Stimulated activated CD4-positive, alpha-beta T cell treated with anti-CD3 and anti-CD28 coated beads, Interleukin-4, amount 100 ng/mL, for 24 hours (primary cell): ENCODE measurements around the gene HELZ2.
"Not testable (repeated sequence)": the region's sequence is repeated elsewhere in the genome, so short reads cannot be mapped to it uniquely, and the experiment has no call there.

ENCODE experiments used
- DNase-seq: peaks from one replicate; pipeline ENCODE4 v3.0.0-alpha.2; 2020

HELZ2 gene

DNA sequence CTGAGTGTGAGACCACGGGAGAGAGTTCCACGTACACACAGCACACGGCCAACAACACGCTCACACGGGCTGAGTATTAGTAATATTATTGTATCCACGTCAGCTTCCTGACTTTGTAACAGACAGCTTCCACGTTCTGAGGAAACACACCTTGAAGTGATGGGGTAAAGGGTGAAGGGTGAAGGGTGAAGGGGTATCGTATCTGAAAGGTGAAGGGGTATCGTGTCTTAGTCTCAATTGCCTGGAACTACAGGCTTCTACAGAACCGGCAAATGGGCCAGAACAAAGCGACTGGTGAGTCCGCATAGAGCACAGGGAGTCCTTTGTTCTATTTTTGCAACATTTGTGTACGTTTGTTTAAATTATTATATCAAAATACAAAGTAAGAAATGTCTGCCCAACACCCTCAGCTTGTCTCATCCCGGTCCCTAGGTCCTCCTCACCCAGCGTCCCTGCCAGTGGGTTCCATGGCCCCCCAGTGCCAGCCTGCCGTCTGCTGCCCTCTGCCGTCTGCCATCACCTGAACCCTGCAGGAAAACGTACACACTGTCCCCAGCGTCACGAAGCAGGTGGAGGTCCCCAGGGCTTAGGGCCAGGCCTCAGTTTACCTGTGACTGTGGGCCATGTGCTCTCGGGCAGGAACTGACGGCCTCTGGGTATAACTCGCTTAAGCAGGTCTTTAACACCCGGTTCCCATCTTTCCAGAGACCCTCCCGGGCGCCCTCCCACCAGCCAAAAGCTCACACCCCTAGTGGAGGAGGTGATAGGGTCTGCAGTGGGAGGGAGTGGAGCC, 4.4 kb upstream of the HELZ2 start:
- DNase-seq = no peak

DNA sequence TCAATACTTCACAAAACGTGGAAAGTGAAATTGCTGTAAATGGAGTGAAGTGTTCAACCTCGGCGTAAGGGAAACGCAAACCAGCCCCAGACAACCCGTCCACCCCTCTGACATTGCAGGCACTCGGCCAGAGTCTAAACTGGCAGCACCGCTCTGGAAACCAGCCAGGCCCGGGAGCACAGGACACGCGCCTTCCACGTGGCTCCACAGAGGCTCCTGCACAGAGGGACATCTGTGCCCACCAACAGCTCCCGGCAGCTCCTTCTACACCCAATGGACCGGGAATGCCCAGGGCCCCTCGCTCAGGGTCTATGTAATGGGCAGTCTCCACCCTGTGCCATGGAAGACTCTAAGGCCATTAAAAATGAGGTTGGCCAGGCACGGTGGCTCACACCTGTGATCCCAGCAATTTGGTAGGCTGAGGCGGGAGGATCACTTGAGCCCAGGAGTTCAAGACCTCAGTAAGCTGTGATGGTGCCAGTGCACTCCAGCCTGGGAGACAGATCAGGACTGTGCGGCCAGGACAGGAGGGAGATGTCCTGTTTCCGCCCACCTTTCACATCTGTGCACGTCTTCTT, 3.4 kb upstream of the HELZ2 start:
- DNase-seq = no peak

DNA sequence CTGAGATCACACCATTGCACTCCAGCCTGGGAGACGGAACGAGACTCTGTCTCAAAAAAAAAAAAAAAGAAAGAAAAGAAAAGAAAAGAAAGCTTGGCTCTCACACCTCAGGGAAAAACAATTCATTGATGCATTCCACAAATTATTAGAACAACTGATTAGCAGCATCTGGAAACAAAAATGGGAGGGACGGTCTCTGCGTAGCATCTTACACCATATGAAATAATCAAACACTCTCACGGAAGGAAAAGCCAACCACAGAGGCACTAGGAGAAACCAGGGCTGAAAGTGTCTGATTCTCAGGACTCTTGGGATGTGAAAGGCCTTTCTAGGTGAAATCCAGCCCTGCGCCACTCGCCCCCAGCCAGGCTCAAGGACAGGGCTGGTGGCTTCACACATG, 2.3 kb upstream of the HELZ2 start:
- no peak for DNase-seq

DNA sequence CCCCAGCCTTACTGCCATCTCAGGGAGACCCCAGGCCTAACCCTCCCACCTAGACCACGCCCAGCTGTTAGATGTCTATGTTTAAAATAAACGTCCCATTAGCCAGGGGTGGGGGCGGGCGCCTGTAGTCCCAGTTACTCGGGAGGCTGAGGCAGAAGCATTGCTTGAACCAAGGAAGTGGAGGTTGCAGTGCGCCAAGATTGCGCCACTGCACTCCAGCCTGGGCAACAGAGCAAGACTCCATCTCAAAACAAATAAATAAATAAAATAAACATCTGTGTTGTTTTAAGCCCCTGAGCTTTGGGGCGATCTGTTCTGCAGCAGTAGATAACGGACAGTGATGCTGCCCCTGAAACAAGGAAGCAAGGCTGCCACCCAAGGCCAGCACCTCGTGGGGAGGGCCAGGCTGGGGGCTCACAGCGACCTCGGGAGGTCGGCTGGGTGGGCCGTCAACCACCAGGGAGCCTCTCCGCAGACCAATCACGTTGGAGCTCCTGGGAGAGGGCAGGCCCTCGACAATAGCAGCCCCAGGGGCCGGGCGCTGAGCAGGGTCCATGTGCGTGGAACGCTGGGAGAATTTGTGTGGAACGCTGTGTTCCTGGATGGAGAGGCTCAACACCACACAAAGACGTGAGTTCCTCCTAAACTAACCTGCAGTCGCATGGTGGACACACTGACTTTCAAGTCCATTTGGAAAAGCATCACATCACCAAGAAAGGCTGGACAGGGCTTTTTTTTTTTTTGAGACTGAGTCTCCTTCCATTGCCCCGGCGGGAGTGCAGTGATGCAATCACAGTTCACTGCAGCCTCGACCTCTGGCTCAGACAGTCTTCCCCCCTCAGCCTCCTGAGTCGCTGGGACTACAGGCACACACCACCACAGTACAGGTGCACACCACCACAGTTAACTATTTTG, 1.0 kb upstream of the HELZ2 start:
- no peak for DNase-seq

DNA sequence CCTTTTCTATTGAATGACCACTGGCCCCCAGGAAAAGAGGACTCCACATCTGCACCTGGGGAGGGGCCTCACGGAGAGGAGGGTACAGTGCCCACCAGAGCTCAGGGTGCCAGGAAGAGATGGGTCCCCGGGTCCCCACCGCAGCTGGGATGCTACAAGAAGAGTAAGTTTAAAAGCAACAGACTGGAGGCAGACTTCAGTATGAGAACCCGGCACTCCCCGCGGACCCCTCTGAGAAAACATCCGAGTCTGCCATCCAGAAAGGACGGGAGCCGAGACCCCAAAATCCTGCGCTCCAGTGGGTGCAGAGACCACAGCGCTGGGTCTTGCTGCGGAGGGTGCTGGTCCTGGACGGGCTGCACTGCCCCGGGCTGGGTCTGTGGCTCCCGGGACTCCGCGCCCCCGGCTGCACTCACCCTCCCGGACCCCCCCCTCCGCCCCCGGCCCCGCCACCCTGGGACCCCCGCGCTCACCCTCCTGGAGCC, 350 bp downstream of the HELZ2 start:
- no peak for DNase-seq

DNA sequence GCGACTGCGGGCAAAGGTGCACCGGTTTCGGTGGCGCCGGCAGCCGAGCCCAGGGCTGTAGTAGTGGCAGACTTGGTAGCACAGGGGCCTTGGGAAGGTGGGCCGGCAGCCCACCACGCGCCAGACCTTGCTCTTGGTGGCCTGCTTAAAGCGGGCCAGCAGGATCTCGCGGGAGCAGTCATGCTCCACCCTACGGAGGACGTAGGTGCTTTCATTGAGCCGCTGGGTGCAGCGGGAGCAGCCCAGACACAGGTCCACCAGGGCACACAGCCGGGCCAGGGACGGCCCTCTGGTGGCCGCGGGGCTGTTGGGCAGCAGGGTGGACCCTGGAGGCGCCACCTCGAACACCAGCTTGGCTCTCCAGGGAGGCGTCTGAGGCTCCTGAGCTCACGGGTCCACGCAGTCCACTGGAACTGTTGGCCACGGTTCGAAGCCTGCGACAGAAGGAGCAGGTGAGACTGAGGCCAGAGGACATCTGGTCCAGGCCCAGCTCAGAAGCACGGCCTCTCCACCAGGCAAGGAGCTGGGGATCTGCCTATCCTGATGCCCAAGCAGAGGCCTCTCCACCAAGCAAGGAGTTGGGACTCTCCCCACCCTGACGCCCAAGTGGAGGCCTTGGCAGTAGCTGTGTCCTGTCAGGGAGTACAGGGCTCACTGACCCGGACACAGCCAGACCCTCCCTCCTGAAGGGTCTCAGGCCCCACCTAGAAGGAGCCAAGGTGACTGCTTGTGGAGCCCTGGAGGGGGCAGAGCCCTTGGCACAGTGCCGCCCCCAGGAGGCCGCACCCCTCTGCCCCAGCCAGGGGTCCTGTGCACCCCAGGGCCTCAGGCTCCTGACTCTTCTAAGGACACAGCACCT, 1.0 kb downstream of the HELZ2 start:
- DNase-seq = no peak

DNA sequence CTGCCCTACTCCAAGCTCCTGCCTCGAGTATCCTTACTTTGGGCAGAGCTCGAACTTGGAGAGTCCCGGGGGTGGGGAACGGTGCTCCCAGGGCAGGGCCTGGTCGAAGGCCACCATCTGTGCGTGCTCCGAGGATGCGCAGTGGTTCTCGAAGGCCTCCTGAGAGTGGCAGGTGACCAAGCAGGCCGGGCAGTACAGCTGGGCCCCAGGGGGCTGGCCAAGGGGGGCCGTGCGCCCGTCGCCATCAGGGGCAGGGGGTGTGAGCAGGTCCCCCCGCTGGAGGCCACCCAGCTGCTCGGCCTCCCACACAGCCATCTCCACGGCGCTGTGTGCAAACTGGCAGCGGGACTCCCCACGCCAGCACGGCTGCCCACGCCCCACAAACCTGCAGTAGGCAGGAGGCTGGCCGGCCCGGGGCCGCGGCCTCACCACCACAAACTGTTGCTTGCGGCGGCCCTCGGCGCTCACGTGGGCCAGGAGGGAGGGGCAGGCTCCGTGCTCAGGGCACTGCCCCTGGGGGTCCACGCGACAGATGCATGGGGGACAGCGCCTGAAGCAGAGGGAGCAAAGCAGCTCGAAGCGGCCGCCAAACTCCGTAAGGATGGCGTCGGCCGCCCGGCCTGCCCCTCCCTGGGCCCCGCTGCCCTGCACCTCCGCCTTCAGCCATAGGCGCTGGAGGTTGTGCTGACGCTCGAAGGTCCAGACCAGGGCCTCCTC, 1.8 kb downstream of the HELZ2 start:
- DNase-seq = no peak

DNA sequence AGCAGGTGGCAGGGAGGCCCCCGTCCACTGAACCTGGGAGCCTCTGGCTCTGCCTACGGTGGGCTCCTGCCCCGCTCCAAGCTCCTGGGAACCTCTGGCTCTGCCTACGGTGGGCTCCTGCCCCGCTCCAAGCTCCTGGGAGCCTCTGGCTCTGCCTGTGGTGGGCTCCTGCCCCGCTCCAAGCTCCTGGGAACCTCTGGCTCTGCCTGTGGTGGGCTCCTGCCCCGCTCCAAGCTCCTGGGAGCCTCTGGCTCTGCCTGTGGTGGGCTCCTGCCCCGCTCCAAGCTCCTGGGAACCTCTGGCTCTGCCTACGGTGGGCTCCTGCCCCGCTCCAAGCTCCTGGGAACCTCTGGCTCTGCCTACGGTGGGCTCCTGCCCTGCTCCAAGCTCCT, 3.0 kb downstream of the HELZ2 start:
- DNase-seq = not testable (repeated sequence)

DNA sequence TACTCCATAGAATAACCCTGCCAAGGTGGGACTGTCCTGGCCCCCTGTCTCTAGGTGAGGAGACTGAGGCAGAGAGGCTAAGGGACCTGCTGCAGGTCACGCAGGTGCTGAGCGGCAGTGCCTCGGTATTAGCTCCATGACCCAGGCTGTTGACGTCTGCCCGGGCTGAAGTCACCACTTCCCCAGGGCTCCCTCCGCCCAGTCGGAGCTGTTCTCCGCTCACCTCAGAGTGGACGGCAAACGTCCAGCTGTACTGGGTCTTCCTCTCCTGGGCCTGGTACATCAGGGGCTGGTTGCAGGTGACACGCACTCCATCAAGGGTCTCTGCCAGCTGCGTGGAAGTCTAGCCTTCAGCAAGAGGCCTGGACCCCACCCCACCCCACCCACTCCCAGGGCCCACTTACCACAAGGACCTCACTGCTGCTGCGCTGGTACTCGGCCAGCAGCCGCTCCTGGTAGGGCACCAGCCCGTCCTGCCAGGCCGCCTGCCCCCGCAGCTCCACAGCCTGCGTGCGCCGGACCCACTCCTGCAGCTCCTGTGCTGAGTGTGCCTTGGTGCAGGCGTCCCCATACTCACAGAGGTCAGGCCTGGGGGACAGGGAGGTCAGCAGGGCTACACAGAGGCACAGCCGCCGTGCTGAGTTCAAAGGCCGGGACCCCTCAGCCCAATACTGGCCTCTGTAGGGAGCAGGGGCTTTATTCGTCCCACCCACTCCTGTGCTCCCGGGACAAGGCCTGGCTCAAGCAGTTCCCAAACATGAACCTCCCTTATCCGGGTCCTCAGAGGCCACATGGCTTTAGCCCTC, 3.6 kb downstream of the HELZ2 start:
- DNase-seq = no peak

DNA sequence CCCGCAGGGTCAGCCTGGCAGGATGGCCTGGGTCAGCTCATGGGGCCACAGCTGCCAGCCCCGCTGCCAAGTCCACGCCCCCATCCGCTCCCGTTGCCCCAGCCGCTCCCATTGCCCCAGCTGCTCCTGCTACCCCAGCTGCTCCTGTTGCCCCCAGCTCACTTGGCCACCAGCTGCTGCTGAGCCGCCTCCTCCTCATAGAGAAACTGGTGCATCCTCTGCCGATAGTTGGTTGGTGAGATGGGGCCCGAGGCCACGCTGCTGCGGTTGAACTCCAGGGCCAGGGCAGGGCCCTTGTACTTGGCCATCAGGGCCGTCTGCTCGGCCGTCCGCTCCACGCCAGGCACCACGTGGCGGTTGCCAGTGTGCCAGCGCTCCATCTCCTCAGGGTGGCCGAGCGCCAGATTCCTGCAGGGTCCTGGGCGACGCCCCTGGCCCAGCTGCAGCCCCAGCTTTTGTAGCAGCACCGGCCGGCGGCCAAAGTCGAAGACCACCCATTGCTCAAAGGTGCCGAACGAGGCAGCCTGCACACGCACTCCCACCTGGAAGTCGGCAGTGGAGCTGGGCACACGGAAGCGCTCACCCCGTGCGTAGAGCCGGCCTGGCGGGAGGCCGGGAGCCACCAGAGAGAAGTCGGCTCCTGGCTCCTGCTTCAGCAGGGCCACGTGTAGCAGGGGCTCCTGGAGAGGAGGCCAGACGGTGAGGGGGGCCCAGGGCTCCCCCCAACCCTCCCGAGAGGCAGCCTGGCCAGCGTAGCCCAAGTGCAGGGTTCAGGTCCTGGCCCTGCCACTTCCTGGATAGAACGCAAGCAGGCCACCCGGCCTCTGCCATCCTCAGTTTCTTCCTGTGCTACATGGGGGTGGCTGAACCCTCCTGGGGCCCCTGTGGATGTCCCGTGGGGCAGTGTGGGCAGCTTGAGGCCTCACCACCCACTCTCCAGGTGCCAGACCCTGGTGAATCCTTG, 4.8 kb downstream of the HELZ2 start:
- no peak for DNase-seq

DNA sequence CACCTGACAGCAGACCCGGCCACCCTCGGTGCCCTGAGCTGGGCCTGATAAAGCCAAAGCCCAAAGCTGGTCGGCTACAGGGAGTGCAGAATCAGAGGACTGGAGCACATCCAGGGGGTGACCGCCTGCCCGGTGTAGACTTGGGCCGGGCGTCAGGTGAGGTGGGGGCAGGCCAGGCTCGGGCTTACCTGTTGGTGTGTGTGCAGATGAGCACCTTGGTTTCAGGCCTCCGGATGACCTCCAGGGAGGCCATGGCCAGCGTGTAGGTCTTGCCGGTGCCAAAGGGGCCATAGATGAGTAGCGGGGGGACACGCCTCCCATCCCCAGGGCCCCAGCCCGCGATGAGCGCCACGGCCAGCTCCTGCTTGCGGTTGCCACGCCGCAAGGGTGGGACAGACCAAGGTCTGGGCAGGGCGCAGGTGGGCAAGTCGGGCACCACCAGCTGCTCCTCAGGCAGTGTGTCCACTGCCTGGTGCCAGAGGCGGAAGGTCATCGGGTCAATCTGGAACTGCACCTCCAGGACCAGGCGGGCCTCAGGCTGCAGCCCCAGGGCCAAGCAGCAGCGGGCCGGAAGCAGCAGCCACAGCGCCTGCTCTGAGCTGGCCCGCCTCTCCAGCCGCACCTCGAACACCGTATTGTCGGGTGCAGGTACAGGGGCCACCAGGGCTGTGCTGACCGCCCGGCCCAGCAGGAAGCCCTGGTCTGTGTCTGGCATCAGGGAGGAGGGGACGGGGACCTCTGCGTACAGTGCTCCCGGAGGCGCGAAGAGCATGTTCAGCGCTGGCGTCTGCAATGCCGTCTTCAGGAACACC, 5.7 kb downstream of the HELZ2 start:
- DNase-seq = no peak

DNA sequence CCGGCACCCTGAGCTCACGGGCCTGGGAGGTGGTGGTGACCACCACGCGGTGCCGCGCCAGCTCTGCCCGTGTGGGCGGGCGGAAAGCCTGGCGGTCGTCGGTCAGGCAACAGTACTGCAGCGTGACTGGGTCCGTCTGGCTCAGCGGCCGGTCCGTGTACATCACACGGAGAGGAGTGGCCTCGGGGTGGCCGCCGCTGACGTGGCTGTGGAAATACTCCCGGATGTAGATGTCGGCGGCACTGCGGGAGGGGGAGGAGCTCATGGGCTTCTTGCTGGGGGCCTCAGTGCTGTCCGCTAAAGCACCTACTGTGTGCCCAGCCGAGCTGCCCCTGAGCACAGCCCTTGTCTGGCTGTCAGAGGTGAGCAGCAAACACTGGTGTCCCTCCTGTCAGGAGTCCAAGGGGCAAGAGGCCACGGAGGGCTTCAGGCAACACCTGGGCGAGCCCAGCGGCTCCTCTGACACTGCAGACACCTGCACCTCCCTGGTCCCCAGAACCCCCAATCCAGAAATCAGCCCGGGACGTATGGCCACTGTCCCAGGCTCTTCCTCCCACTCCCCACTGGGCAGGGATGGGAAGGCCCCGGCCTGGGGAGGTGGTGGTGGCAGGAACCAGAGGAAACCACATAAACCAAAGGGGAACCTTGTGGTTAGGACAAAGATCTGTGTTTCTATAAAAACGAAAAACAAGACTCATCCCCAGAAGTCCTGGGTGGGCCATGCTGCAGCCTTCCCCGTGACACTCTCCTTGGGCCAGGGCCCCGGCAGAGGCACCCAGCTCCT, 6.5 kb downstream of the HELZ2 start:
- peak; percentile 49 for DNase-seq

DNA sequence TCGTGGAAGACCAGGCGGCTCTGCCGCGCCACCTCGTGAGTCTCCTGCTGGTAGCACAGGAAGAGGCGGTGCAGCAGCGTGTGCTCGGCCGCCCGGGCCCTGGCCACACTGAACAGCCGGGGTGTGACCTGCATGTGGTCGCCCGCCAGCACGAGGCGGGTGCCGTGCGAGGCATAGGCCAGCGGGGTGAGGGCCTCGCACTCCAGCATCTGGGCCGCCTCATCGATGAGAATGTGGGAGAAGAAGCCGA, 7.0 kb downstream of the HELZ2 start:
- no peak for DNase-seq

DNA sequence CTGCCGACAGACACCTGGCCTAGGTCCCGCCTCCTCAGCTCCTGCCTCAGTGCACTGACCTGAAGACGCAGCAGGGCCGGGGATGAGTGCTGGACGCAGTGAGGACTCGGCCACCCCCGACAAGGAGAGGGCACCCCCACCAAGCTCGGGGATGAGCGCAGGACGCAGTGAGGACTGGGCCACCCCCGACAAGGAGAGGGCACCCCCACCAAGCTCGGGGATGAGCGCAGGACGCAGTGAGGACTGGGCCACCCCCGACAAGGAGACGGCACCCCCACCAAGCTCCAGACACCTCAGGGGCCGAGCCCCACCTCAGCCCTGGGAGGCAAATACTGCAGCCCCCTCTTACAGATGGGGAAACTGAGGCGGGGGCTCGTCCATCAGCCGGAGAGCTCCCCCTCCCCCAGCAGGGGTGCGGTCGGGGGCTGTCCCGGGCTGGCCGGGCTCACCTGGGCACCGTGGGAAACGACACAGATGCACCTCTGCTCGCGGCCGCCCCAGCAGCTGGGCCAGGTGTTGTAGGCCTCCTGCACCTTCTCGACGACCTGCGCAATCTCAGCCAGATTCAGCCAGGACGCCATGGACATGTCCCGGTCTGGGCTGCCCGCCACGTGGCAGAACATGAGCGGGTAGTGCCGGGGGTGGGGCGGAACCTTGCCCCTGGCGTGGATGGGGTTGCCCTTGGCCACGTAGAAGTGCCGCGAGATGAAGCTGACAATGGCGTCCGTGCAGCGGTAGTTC, 7.5 kb downstream of the HELZ2 start:
- no peak for DNase-seq

DNA sequence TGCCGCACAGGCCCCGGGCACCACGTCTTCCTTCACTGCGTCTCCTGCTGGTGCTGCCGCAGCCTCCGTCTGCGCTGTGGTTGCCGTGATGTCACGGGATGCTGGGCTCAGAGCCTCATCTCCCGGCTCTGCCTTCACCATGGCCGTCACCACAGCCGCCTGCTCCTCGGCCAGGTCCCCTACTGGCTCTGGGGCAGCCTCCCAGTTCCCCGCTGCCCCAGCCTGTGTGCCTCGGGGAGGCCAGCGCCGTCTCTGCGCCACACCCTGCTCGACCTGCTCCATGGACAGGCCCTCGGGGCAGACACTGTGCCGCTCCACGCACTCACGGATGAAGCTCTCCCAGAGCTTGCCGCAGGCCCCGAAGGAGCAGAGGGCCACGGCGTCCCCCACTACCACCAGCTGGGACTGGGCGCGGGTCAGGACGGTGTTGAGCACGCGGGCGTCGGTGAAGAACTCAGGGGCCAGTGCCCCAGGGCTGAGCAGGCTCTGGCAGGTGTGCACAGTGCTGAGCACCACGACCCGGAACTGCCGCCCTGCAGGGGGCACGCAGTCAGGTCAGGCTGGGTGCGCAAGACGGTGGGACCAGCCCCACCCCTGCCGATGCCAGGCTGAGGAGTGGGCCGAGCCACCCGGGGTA, 8.2 kb downstream of the HELZ2 start:
- no peak for DNase-seq

DNA sequence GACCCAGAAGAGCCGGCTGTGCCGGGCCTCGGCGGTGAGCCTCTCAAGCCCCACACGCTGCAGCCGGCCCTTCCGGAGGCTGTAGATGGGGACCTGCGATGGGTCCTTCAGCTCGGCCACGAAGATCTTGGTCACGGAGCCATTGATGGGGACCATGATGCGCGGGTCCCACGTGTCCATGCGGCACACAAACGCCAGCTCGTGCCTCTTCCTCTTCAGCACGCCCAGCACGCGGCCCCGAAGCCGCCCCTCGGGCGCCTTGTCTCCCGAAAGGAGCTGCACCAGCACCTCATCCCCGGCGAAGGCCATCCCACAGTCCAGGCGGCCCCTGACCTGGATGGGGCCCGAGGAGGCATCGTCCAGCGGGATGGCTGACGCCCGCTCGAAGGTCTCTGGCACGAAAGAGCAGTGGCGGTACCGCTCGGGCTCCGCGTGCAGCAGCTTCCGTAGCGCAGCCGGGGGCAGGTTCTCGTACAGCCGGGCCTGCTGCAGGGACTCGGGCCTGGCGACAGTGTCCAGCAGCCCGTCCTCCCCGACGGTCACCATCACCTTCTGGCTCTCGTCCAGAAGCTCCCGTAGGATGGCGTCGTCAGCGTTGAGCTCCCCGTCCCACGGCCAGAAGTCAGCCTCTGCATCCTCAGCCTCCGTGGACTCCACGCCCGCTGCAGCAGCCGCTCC, 8.9 kb downstream of the HELZ2 start:
- DNase-seq = no peak
